ENCODE results near the gene DYNC2I2. TPM values are rescaled to one million over a fixed set of nuclear protein-coding genes. Genes with fewer than 3 reads are reported as not detected.
A peak's percentile ranks its signal among the peaks of the same experiment; 100 is the strongest.
"Not testable (repeated sequence)": the region's sequence is repeated elsewhere in the genome, so short reads cannot be mapped to it uniquely, and the experiment has no call there.

DYNC2I2 gene
- total RNA-seq, 1 experiment from 2014 or later: 122 TPM

- no peak for DNase-seq
- Histone ChIP-seq H3K36me3 (no peaks in the 10 kb centered on the region; the same call in none of the 2 replicates), H3K4me3 (no peak overlapping the region), H3K9me3 (no peaks in the 10 kb centered on the region), H3K27me3 (no peaks in the 10 kb centered on the region)
Measured at GRCh38 chr9:128653908-128654307, 2.7 kb downstream of the DYNC2I2 start.

- DNase-seq: no peak
- H3K36me3 ChIP-seq: no peaks in the 10 kb centered on the region; the same call in none of the 2 replicates
- no peaks in the 10 kb centered on the region for H3K27me3 ChIP-seq
- H3K9me3 ChIP-seq: no peaks in the 10 kb centered on the region
- no peak overlapping the region for H3K4me3 ChIP-seq
Measured at GRCh38 chr9:128651798-128652197, 4.8 kb downstream of the DYNC2I2 start.

- H3K4me3 ChIP-seq, H3K36me3 ChIP-seq: not testable (repeated sequence)
- peak; percentile 54 for DNase-seq
Measured at GRCh38 chr9:128648206-128648605, 8.4 kb downstream of the DYNC2I2 start.

GRCh38 chr9:128643519-128644300, 12.9 kb downstream of the DYNC2I2 start:
- DNase-seq: no peak
- Histone ChIP-seq H3K36me3 (peaks cover 7% of the 10 kb centered on the region), H3K4me3 (no peak overlapping the region), H3K27me3 (no peaks in the 10 kb centered on the region), H3K9me3 (no peaks in the 10 kb centered on the region)

More at GRCh38 chr9:128648206-128648605, 8.4 kb downstream of the DYNC2I2 start:
- not testable (repeated sequence) for H3K27me3 ChIP-seq, H3K9me3 ChIP-seq

GRCh38 chr9:128642675-128643245, 13.9 kb downstream of the DYNC2I2 start:
- no peak for DNase-seq
- no peak overlapping the region for H3K4me3 ChIP-seq
- no peaks in the 10 kb centered on the region for H3K27me3 ChIP-seq
- no peaks in the 10 kb centered on the region for H3K9me3 ChIP-seq
- H3K36me3 ChIP-seq: peaks cover 14% of the 10 kb centered on the region

- Histone ChIP-seq H3K27me3 (no peaks in the 10 kb centered on the region), H3K36me3 (peaks cover 34% of the 10 kb centered on the region), H3K4me3 (no peak overlapping the region)
Measured at GRCh38 chr9:128640603-128641002, 16.0 kb downstream of the DYNC2I2 start.

GRCh38 chr9:128638580-128638979, 18.1 kb downstream of the DYNC2I2 start:
- H3K9me3 ChIP-seq: no peaks in the 10 kb centered on the region
- H3K27me3 ChIP-seq: no peaks in the 10 kb centered on the region
- no peak for DNase-seq
- peaks cover 51% of the 10 kb centered on the region for H3K36me3 ChIP-seq
- H3K4me3 ChIP-seq: no peak overlapping the region

More at GRCh38 chr9:128640603-128641002, 16.0 kb downstream of the DYNC2I2 start:
- no peak for DNase-seq
- H3K9me3 ChIP-seq: no peaks in the 10 kb centered on the region

- peak; percentile 83 for DNase-seq
- Histone ChIP-seq H3K9me3 (no peaks in the 10 kb centered on the region), H3K36me3 (peaks cover 60% of the 10 kb centered on the region)
Measured at GRCh38 chr9:128637656-128638055, 19.0 kb downstream of the DYNC2I2 start.

GRCh38 chr9:128636556-128637530, 19.8 kb downstream of the DYNC2I2 start:
- peaks cover 68% of the 10 kb centered on the region for H3K36me3 ChIP-seq
- H3K4me3 ChIP-seq: no peak overlapping the region
- H3K27me3 ChIP-seq: no peaks in the 10 kb centered on the region
- DNase-seq: peak; percentile 34
- H3K9me3 ChIP-seq: no peaks in the 10 kb centered on the region

More at GRCh38 chr9:128637656-128638055, 19.0 kb downstream of the DYNC2I2 start:
- no peaks in the 10 kb centered on the region for H3K27me3 ChIP-seq
- H3K4me3 ChIP-seq: no peak overlapping the region

- no peaks in the 10 kb centered on the region for H3K9me3 ChIP-seq
- no peaks in the 10 kb centered on the region for H3K27me3 ChIP-seq
- H3K4me3 ChIP-seq: no peak overlapping the region; the same call in 1 of the 2 replicates
- peaks cover 77% of the 10 kb centered on the region for H3K36me3 ChIP-seq
- DNase-seq: peak; percentile 80
Measured at GRCh38 chr9:128636024-128636390, 20.6 kb downstream of the DYNC2I2 start.

- Histone ChIP-seq H3K27me3 (no peaks in the 10 kb centered on the region), H3K9me3 (no peaks in the 10 kb centered on the region), H3K36me3 (peaks cover 82% of the 10 kb centered on the region), H3K4me3 (peak overlapping the region; percentile 15)
- DNase-seq: peak; percentile 99
Measured at GRCh38 chr9:128635266-128636023, 21.2 kb downstream of the DYNC2I2 start.

- no peaks in the 10 kb centered on the region for H3K27me3 ChIP-seq
- H3K9me3 ChIP-seq: no peaks in the 10 kb centered on the region
- H3K4me3 ChIP-seq: no peak overlapping the region
- DNase-seq: no peak
- H3K36me3 ChIP-seq: peaks cover 89% of the 10 kb centered on the region
Measured at GRCh38 chr9:128634651-128635262, 21.9 kb downstream of the DYNC2I2 start.

GRCh38 chr9:128634111-128634510, 22.5 kb downstream of the DYNC2I2 start:
- no peak overlapping the region for H3K4me3 ChIP-seq
- H3K36me3 ChIP-seq: peaks cover 92% of the 10 kb centered on the region

GRCh38 chr9:128633601-128634000, 23.0 kb downstream of the DYNC2I2 start:
- peaks cover 91% of the 10 kb centered on the region for H3K36me3 ChIP-seq
- no peaks in the 10 kb centered on the region for H3K9me3 ChIP-seq
- DNase-seq: no peak
- H3K27me3 ChIP-seq: no peaks in the 10 kb centered on the region
- no peak overlapping the region for H3K4me3 ChIP-seq

More at GRCh38 chr9:128634111-128634510, 22.5 kb downstream of the DYNC2I2 start:
- H3K27me3 ChIP-seq: no peaks in the 10 kb centered on the region
- no peak for DNase-seq
- no peaks in the 10 kb centered on the region for H3K9me3 ChIP-seq

GRCh38 chr9:128633057-128633456, 23.6 kb downstream of the DYNC2I2 start:
- H3K36me3 ChIP-seq: peaks cover 93% of the 10 kb centered on the region
- no peaks in the 10 kb centered on the region for H3K9me3 ChIP-seq
- no peak for DNase-seq

GRCh38 chr9:128632486-128632885, 24.2 kb downstream of the DYNC2I2 start:
- Histone ChIP-seq H3K4me3 (no peak overlapping the region), H3K27me3 (no peaks in the 10 kb centered on the region), H3K9me3 (no peaks in the 10 kb centered on the region), H3K36me3 (peaks cover 92% of the 10 kb centered on the region)
- DNase-seq: no peak

More at GRCh38 chr9:128633057-128633456, 23.6 kb downstream of the DYNC2I2 start:
- Histone ChIP-seq H3K4me3 (no peak overlapping the region), H3K27me3 (no peaks in the 10 kb centered on the region)
